Loucy (cell line): ENCODE results near the gene ALDH3A1.

Experiments
- H2AFZ ChIP-seq: fragments of 200-600 bp; sonication (generic); 2 replicates; pipeline ENCODE4 v1.6.0; 2016; ENCODE audit warnings: antibody characterized with exemption, mild to moderate bottlenecking, low read length, moderate library complexity
- H3F3A ChIP-seq: fragments of 200-600 bp; 2 replicates; pipeline ENCODE4 v1.6.0; 2016; ENCODE audit warnings: antibody characterized with exemption, low read depth, mild to moderate bottlenecking
- H3K27me3 ChIP-seq: fragments of 200-600 bp; sonication (generic); 2 replicates; pipeline ENCODE4 v1.6.1; 2014; ENCODE audit warnings: low read length, mild to moderate bottlenecking; ENCODE audit not compliant: insufficient read depth, poor library complexity, severe bottlenecking
- H3K36me3 ChIP-seq: fragments of 200-600 bp; sonication (generic); 2 replicates; pipeline ENCODE4 v1.6.1; 2016; ENCODE audit warnings: low read length; ENCODE audit not compliant: insufficient read depth
- H3K4me1 ChIP-seq: fragments of 200-600 bp; sonication (generic); 2 replicates; pipeline ENCODE4 v1.5.1; 2014; ENCODE audit warnings: low read length, mild to moderate bottlenecking; ENCODE audit not compliant: insufficient read depth, poor library complexity, severe bottlenecking
- H3K4me2 ChIP-seq: fragments of 200-600 bp; sonication (generic); 2 replicates; pipeline ENCODE4 v1.6.0; 2014; ENCODE audit warnings: antibody characterized with exemption, low read length, low read depth, mild to moderate bottlenecking; ENCODE audit not compliant: poor library complexity, severe bottlenecking
- H3K4me3 ChIP-seq: fragments of 200-600 bp; sonication (generic); 2 replicates; pipeline ENCODE4 v1.5.1; 2014; ENCODE audit warnings: low read length, mild to moderate bottlenecking, mixed read lengths; ENCODE audit not compliant: poor library complexity, severe bottlenecking
- H3K79me2 ChIP-seq: fragments of 200-600 bp; sonication (generic); 2 replicates; pipeline ENCODE4 v1.6.1; 2014; ENCODE audit warnings: low read length; ENCODE audit not compliant: insufficient read depth
- H3K9ac ChIP-seq: fragments of 200-600 bp; sonication (generic); 2 replicates; pipeline ENCODE4 v1.6.0; 2014; ENCODE audit warnings: mild to moderate bottlenecking, low read depth, low read length, moderate library complexity; ENCODE audit not compliant: poor library complexity, severe bottlenecking
- H3K9me2 ChIP-seq: fragments of 200-600 bp; sonication (generic); replicated peaks from 2 replicates; pipeline ENCODE4 v1.6.1; 2016; ENCODE audit warnings: low read depth, low read length, mixed read lengths
- H3K9me3 ChIP-seq: fragments of 200-600 bp; sonication (generic); 2 replicates; pipeline ENCODE4 v1.6.1; 2014; ENCODE audit warnings: mild to moderate bottlenecking, antibody characterized with exemption, low read length, low read depth; ENCODE audit not compliant: insufficient read depth
- H4K20me1 ChIP-seq: fragments of 200-600 bp; sonication (generic); 2 replicates; pipeline ENCODE4 v1.6.0; 2014; ENCODE audit warnings: antibody characterized with exemption, low read length, mild to moderate bottlenecking; ENCODE audit not compliant: insufficient read depth, poor library complexity, severe bottlenecking
- CTCF ChIP-seq: fragments of 200-600 bp; sonication (generic); conservative IDR thresholded peaks from 2 replicates; pipeline ENCODE4 v1.5.1; 2014; ENCODE audit warnings: mild to moderate bottlenecking, antibody characterized with exemption, low read length
- EZH2phosphoT487 ChIP-seq: fragments of 200-600 bp; IDR thresholded peaks from 2 replicates; pipeline ENCODE4 v1.6.1; 2018; ENCODE audit warnings: antibody characterized with exemption, mild to moderate bottlenecking, moderate library complexity, borderline replicate concordance

The ALDH3A1 gene

GRCh38 chr17:19747829-19748806 lies at the start of gene ALDH3A1:
Gene ALDH3A1 (minus strand): TSS chr17:19748298. CDS start chr17:19745129, 3,169 bp downstream.
- Histone ChIP-seq H2AFZ (no peak within 1 kb of the TSS), H3F3A (no peaks in the 10 kb centered on the region), H3K4me1 (no peaks in the 10 kb centered on the region), H3K4me2 (no peak within 1 kb of the TSS), H3K27me3 (no peaks in the 10 kb centered on the region), H3K9me3 (no peaks in the 10 kb centered on the region), H3K9me2 (no peaks in the 10 kb centered on the region), H4K20me1 (no peaks in the 10 kb centered on the region), H3K79me2 (no peaks in the 10 kb centered on the region), H3K36me3 (no peaks in the 10 kb centered on the region), H3K9ac (no peak within 1 kb of the TSS), H3K4me3 (no peak within 1 kb of the TSS)
- TF ChIP-seq EZH2phosphoT487 (no peak), CTCF (no peak)

- TF ChIP-seq CTCF (no peak), EZH2phosphoT487 (no peak)
- Histone ChIP-seq H3K79me2 (no peaks in the 10 kb centered on the region), H3K27me3 (no peaks in the 10 kb centered on the region), H3K4me2 (no peak overlapping the region), H3K9me3 (peaks cover 13% of the 10 kb centered on the region), H3K9ac (no peak overlapping the region), H4K20me1 (no peaks in the 10 kb centered on the region), H3K4me1 (no peaks in the 10 kb centered on the region), H2AFZ (no peak overlapping the region), H3K9me2 (no peaks in the 10 kb centered on the region), H3K36me3 (no peaks in the 10 kb centered on the region), H3K4me3 (no peak overlapping the region), H3F3A (no peaks in the 10 kb centered on the region)
Measured at GRCh38 chr17:19796457-19796856, 48.4 kb upstream of the ALDH3A1 start.

GRCh38 chr17:19791918-19792550 lies 43.9 kb upstream of the ALDH3A1 start:
- TF ChIP-seq CTCF (no peak), EZH2phosphoT487 (no peak)
- no peak overlapping the region for H3K9ac ChIP-seq
- no peaks in the 10 kb centered on the region for H3K4me1 ChIP-seq
- no peak overlapping the region for H2AFZ ChIP-seq
- no peaks in the 10 kb centered on the region for H3K9me2 ChIP-seq
- H3K4me2 ChIP-seq, result no peak overlapping the region
- no peaks in the 10 kb centered on the region for H3F3A ChIP-seq
- no peaks in the 10 kb centered on the region for H3K27me3 ChIP-seq
- H3K9me3 ChIP-seq, result peaks cover 13% of the 10 kb centered on the region
- no peaks in the 10 kb centered on the region for H3K79me2 ChIP-seq
- H3K4me3 ChIP-seq, result no peak overlapping the region
- no peaks in the 10 kb centered on the region for H4K20me1 ChIP-seq
- no peaks in the 10 kb centered on the region for H3K36me3 ChIP-seq
